Body of pancreas (tissue), 4 donors: ENCODE measurements around the gene CORO1C.

Source experiments
- POLR2A ChIP-seq, 3 donors: fragments of 450-650 bp; IDR thresholded peaks; one replicate each; pipeline ENCODE4 v1.6.1; 2016; ENCODE audit warnings: antibody characterized with exemption in 3 of 3, mild to moderate bottlenecking in 2 of 3
- TF ChIP-seq, protein P1 (sequence below), 7 experiments: fragments of 450-650 bp in 4 of 7; fragments of 200-600 bp in 3 of 7; sonication (generic) in 3 of 7; IDR thresholded peaks; one replicate each; pipeline ENCODE4 v1.5.1; 2016 to 2019; ENCODE audit warnings: antibody characterized with exemption in 7 of 7

DNA sequence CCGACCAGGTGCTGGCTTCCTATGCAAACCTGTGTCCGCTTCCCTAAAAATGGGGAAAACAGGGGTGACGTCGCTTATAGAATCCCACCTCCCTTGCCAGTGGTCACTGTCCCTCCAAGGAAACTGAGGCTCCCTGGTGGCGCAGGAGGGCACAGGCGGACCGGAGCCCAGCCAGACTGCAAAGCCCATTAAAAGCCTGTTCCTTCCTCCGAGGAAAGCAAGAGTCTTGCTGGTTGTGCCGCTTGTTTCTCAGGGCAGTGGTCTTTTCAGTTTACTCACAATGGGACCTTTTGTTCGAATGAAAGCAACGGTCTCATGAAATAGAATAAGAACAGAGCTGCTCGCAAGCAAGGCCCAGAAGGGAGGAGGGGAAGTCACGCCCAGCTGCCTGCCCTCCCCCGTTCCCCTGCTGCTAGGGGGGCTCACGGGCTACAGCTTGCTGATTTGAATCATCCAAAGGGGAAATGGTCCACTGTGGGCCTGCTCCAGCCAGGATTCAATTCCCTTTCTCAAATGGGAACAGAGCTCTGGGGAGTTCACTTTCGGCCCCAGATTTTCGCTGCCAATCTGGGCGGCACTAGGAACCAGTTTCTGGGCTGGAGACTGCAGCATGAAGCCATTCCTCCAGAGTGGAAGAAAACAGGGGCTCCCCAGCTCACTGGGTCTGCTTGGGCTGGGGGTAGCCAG lies 93.0 kb downstream of the CORO1C start:
- TF ChIP-seq, protein P1, sequence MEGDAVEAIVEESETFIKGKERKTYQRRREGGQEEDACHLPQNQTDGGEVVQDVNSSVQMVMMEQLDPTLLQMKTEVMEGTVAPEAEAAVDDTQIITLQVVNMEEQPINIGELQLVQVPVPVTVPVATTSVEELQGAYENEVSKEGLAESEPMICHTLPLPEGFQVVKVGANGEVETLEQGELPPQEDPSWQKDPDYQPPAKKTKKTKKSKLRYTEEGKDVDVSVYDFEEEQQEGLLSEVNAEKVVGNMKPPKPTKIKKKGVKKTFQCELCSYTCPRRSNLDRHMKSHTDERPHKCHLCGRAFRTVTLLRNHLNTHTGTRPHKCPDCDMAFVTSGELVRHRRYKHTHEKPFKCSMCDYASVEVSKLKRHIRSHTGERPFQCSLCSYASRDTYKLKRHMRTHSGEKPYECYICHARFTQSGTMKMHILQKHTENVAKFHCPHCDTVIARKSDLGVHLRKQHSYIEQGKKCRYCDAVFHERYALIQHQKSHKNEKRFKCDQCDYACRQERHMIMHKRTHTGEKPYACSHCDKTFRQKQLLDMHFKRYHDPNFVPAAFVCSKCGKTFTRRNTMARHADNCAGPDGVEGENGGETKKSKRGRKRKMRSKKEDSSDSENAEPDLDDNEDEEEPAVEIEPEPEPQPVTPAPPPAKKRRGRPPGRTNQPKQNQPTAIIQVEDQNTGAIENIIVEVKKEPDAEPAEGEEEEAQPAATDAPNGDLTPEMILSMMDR (IDR thresholded peaks at IDR 0.05) = no peak
- TF ChIP-seq POLR2A (IDR thresholded peaks at IDR 0.05) = no peak
